Activated naive CD4-positive, alpha-beta T cell treated with anti-CD3 and anti-CD28 coated beads, Interleukin-2, amount 10 ng/mL, durations not matched to agents 7 days and 5 days (primary cell): ENCODE results near the gene TMPRSS13.
"Not testable (repeated sequence)": the region's sequence is repeated elsewhere in the genome, so short reads cannot be mapped to it uniquely, and the experiment has no call there.

Source experiments
- CTCF ChIA-PET: fragments of 350-600 bp; sonication (Branson Sonifier 250); formaldehyde crosslinking; loops from one replicate; lab custom pipeline; 2021; ENCODE audit warnings: antibody characterized with exemption; lab: Charles Lee
- DNase-seq: peaks from one replicate; pipeline ENCODE4 v3.0.0-alpha.2; 2020
- H3K27ac Mint-ChIP-seq: one replicate; pipeline ENCODE4 v1.8.0; 2021; ENCODE audit warnings: mild to moderate bottlenecking, moderate library complexity, mixed read lengths
- H3K27me3 Mint-ChIP-seq: one replicate; pipeline ENCODE4 v1.8.0; 2021; ENCODE audit warnings: mild to moderate bottlenecking, mixed read lengths
- H3K36me3 Mint-ChIP-seq: one replicate; pipeline ENCODE4 v1.8.0; 2021; ENCODE audit warnings: mixed read lengths
- H3K4me1 Mint-ChIP-seq: one replicate; pipeline ENCODE4 v1.8.0; 2021; ENCODE audit warnings: mixed read lengths
- H3K4me3 Mint-ChIP-seq: one replicate; pipeline ENCODE4 v1.8.0; 2021; ENCODE audit warnings: mild to moderate bottlenecking, moderate library complexity, mixed read lengths
- H3K9me3 Mint-ChIP-seq: one replicate; pipeline ENCODE4 v1.8.0; 2021; ENCODE audit warnings: mixed read lengths

The TMPRSS13 gene

GRCh38 chr11:117962826-117963225 lies 33.6 kb upstream of the TMPRSS13 start:
- H3K27me3 Mint-ChIP-seq: peaks cover 5% of the 10 kb centered on the region
- peaks cover 25% of the 10 kb centered on the region for H3K9me3 Mint-ChIP-seq
- peaks cover 32% of the 10 kb centered on the region for H3K36me3 Mint-ChIP-seq
- H3K27ac Mint-ChIP-seq: no peak overlapping the region
- no peak for DNase-seq
- no peak overlapping the region for H3K4me3 Mint-ChIP-seq
- peaks cover 31% of the 10 kb centered on the region for H3K4me1 Mint-ChIP-seq
- CTCF ChIA-PET: no interaction called here

- H3K4me1 Mint-ChIP-seq: peaks cover 31% of the 10 kb centered on the region
Measured at GRCh38 chr11:117961896-117962295, 32.7 kb upstream of the TMPRSS13 start.

GRCh38 chr11:117960406-117960805 lies 31.2 kb upstream of the TMPRSS13 start:
- Mint-ChIP-seq H3K4me1 (peaks cover 33% of the 10 kb centered on the region), H3K9me3 (peaks cover 40% of the 10 kb centered on the region), H3K36me3 (peaks cover 46% of the 10 kb centered on the region), H3K4me3 (no peak overlapping the region), H3K27me3 (no peaks in the 10 kb centered on the region), H3K27ac (no peak overlapping the region)
- no peak for DNase-seq
- CTCF ChIA-PET: interaction anchor here (1.4 to 2.8 kb wide), 3 partner anchors 9 to 26 kb away, joined by 5 to 14 read pairs (median 5); partner anchors contain the start of gene IL10RA

More at GRCh38 chr11:117961896-117962295, 32.7 kb upstream of the TMPRSS13 start:
- H3K4me3 Mint-ChIP-seq: no peak overlapping the region
- H3K9me3 Mint-ChIP-seq: peaks cover 34% of the 10 kb centered on the region
- H3K27me3 Mint-ChIP-seq: peaks cover 5% of the 10 kb centered on the region
- H3K36me3 Mint-ChIP-seq: peaks cover 41% of the 10 kb centered on the region
- CTCF ChIA-PET: interaction anchor here (2.8 kb wide), 1 partner anchor 16 kb away, joined by 14 read pairs; no protein-coding TSS in a partner anchor
- no peak overlapping the region for H3K27ac Mint-ChIP-seq
- no peak for DNase-seq

GRCh38 chr11:117959438-117960149 lies 30.4 kb upstream of the TMPRSS13 start:
- Mint-ChIP-seq H3K9me3 (peaks cover 40% of the 10 kb centered on the region), H3K4me3 (no peak overlapping the region), H3K27me3 (no peaks in the 10 kb centered on the region), H3K4me1 (peaks cover 37% of the 10 kb centered on the region), H3K36me3 (peaks cover 46% of the 10 kb centered on the region), H3K27ac (peak overlapping the region; percentile 3)
- CTCF ChIA-PET: interaction anchor here (1.4 to 2.8 kb wide), 3 partner anchors 8 to 27 kb away, joined by 5 to 14 read pairs (median 5); partner anchors contain the start of gene IL10RA
- no peak for DNase-seq

GRCh38 chr11:117958949-117959348 lies 29.7 kb upstream of the TMPRSS13 start:
- Mint-ChIP-seq H3K27ac (no peak overlapping the region), H3K4me3 (no peak overlapping the region)

GRCh38 chr11:117953024-117953671 lies 23.9 kb upstream of the TMPRSS13 start:
- H3K4me1 Mint-ChIP-seq: peaks cover 72% of the 10 kb centered on the region
- H3K4me3 Mint-ChIP-seq: peak overlapping the region; percentile 32
- CTCF ChIA-PET: interaction anchor here (0.7 to 11.6 kb wide), 13 partner anchors 12 to 145 kb away, joined by 3 to 304 read pairs (median 3); partner anchors contain the start of gene IL10RA
- H3K27me3 Mint-ChIP-seq: no peaks in the 10 kb centered on the region
- H3K27ac Mint-ChIP-seq: peak overlapping the region; percentile 98
- H3K9me3 Mint-ChIP-seq: peaks cover 18% of the 10 kb centered on the region
- DNase-seq: peak; percentile 59
- H3K36me3 Mint-ChIP-seq: peaks cover 26% of the 10 kb centered on the region

More at GRCh38 chr11:117958949-117959348, 29.7 kb upstream of the TMPRSS13 start:
- CTCF ChIA-PET: no interaction called here
- H3K4me1 Mint-ChIP-seq: peaks cover 42% of the 10 kb centered on the region
- no peak for DNase-seq
- peaks cover 51% of the 10 kb centered on the region for H3K36me3 Mint-ChIP-seq
- no peaks in the 10 kb centered on the region for H3K27me3 Mint-ChIP-seq
- H3K9me3 Mint-ChIP-seq: peaks cover 40% of the 10 kb centered on the region

GRCh38 chr11:117950993-117951961 lies 22.1 kb upstream of the TMPRSS13 start:
- Mint-ChIP-seq H3K9me3 (peaks cover 2% of the 10 kb centered on the region), H3K36me3 (peaks cover 10% of the 10 kb centered on the region), H3K27ac (peak overlapping the region; percentile 98), H3K4me1 (peaks cover 86% of the 10 kb centered on the region), H3K4me3 (peak overlapping the region; percentile 79), H3K27me3 (no peaks in the 10 kb centered on the region)
- CTCF ChIA-PET: interaction anchor here (0.7 to 11.6 kb wide), 19 partner anchors 9 to 144 kb away, joined by 3 to 304 read pairs (median 5); partner anchors contain the start of gene IL10RA
- DNase-seq: peak; percentile 72

- H3K9me3 Mint-ChIP-seq: no peaks in the 10 kb centered on the region
- DNase-seq: peak; percentile 79
- peak overlapping the region; percentile 98 for H3K27ac Mint-ChIP-seq
- peak overlapping the region; percentile 79 for H3K4me3 Mint-ChIP-seq
- CTCF ChIA-PET: interaction anchor here (0.6 to 11.6 kb wide), 18 partner anchors 10 to 143 kb away, joined by 3 to 304 read pairs (median 6); partner anchors contain the start of gene IL10RA
- H3K36me3 Mint-ChIP-seq: peaks cover 10% of the 10 kb centered on the region
- H3K27me3 Mint-ChIP-seq: no peaks in the 10 kb centered on the region
- H3K4me1 Mint-ChIP-seq: peaks cover 95% of the 10 kb centered on the region
Measured at GRCh38 chr11:117950301-117950700, 21.1 kb upstream of the TMPRSS13 start.

GRCh38 chr11:117949062-117949461 lies 19.9 kb upstream of the TMPRSS13 start:
- CTCF ChIA-PET: interaction anchor here (0.7 to 11.6 kb wide), 9 partner anchors 9 to 142 kb away, joined by 3 to 304 read pairs (median 6); no protein-coding TSS in a partner anchor
- Mint-ChIP-seq H3K27ac (peak overlapping the region; percentile 98), H3K4me3 (peak overlapping the region; percentile 39), H3K9me3 (no peaks in the 10 kb centered on the region), H3K4me1 (peaks cover 99% of the 10 kb centered on the region), H3K36me3 (peaks cover 6% of the 10 kb centered on the region), H3K27me3 (peaks cover 5% of the 10 kb centered on the region)
- no peak for DNase-seq

- H3K4me3 Mint-ChIP-seq, H3K27me3 Mint-ChIP-seq, H3K36me3 Mint-ChIP-seq, DNase-seq, H3K9me3 Mint-ChIP-seq: not testable (repeated sequence)
- H3K27ac Mint-ChIP-seq: peak overlapping the region; percentile 64
- peaks cover 95% of the 10 kb centered on the region for H3K4me1 Mint-ChIP-seq
- CTCF ChIA-PET: interaction anchor here (1.1 to 11.6 kb wide), 8 partner anchors 28 to 140 kb away, joined by 3 to 304 read pairs (median 18); no protein-coding TSS in a partner anchor
Measured at GRCh38 chr11:117948466-117948865, 19.3 kb upstream of the TMPRSS13 start.

GRCh38 chr11:117947751-117948150 lies 18.5 kb upstream of the TMPRSS13 start:
- peaks cover 88% of the 10 kb centered on the region for H3K4me1 Mint-ChIP-seq
- CTCF ChIA-PET: interaction anchor here (0.8 to 11.6 kb wide), 32 partner anchors 12 to 522 kb away, joined by 3 to 304 read pairs (median 8); partner anchors contain the start of genes FXYD2 and FXYD6
- H3K9me3 Mint-ChIP-seq, DNase-seq, H3K27me3 Mint-ChIP-seq, H3K36me3 Mint-ChIP-seq: not testable (repeated sequence)
- peak overlapping the region; percentile 64 for H3K27ac Mint-ChIP-seq
- peak overlapping the region; percentile 22 for H3K4me3 Mint-ChIP-seq

- DNase-seq: peak; percentile 86
- peak overlapping the region; percentile 53 for H3K27ac Mint-ChIP-seq
- peaks cover 4% of the 10 kb centered on the region for H3K36me3 Mint-ChIP-seq
- no peaks in the 10 kb centered on the region for H3K9me3 Mint-ChIP-seq
- H3K27me3 Mint-ChIP-seq: peaks cover 11% of the 10 kb centered on the region
- H3K4me1 Mint-ChIP-seq: peaks cover 85% of the 10 kb centered on the region
- H3K4me3 Mint-ChIP-seq: no peak overlapping the region
- CTCF ChIA-PET: interaction anchor here (0.6 to 11.6 kb wide), 57 partner anchors 11 to 521 kb away, joined by 3 to 304 read pairs (median 5); partner anchors contain the start of genes FXYD2, FXYD6 and TMPRSS13
Measured at GRCh38 chr11:117946842-117947526, 17.8 kb upstream of the TMPRSS13 start.
